Epidermal melanocyte (primary cell): ENCODE data around the gene SLC6A5.

Source experiments
- DNase-seq: peaks from one replicate; pipeline ENCODE4 v3.0.0; 2011; ENCODE audit warnings: low spot score; ENCODE audit not compliant: insufficient read length

The SLC6A5 gene

GRCh38 chr11:20596205-20597153 is 2.9 kb upstream of the SLC6A5 start:
- DNase-seq: no peak

- no peak for DNase-seq
These were observed 2.2 kb upstream of the SLC6A5 start for GRCh38 chr11:20597154-20597679.

GRCh38 chr11:20597680-20598484 is 1.5 kb upstream of the SLC6A5 start:
- no peak for DNase-seq

- DNase-seq: no peak
These were observed 916 bp upstream of the SLC6A5 start for GRCh38 chr11:20598492-20598891.

GRCh38 chr11:20600020-20600346 is 575 bp downstream of the SLC6A5 start:
- no peak for DNase-seq

GRCh38 chr11:20600551-20600950 is 1.1 kb downstream of the SLC6A5 start:
- no peak for DNase-seq

GRCh38 chr11:20601221-20601914 is 2.0 kb downstream of the SLC6A5 start:
- DNase-seq: no peak

GRCh38 chr11:20604295-20604803 is 4.9 kb downstream of the SLC6A5 start:
- DNase-seq: no peak

- no peak for DNase-seq
These were observed 5.6 kb downstream of the SLC6A5 start for GRCh38 chr11:20604864-20605601.

GRCh38 chr11:20605602-20606091 is 6.2 kb downstream of the SLC6A5 start:
- no peak for DNase-seq

GRCh38 chr11:20608934-20609333 is 9.5 kb downstream of the SLC6A5 start:
- DNase-seq: no peak

GRCh38 chr11:20609727-20610707 is 10.6 kb downstream of the SLC6A5 start:
- DNase-seq: peak; percentile 45

GRCh38 chr11:20610825-20611224 is 11.4 kb downstream of the SLC6A5 start:
- no peak for DNase-seq

GRCh38 chr11:20611445-20611844 is 12.0 kb downstream of the SLC6A5 start:
- DNase-seq: no peak

GRCh38 chr11:20611892-20612291 is 12.5 kb downstream of the SLC6A5 start:
- no peak for DNase-seq

- DNase-seq: no peak
These were observed 13.0 kb downstream of the SLC6A5 start for GRCh38 chr11:20612416-20612815.

- no peak for DNase-seq
These were observed 17.5 kb downstream of the SLC6A5 start for GRCh38 chr11:20616920-20617319.

GRCh38 chr11:20617346-20618005 is 18.1 kb downstream of the SLC6A5 start:
- DNase-seq: no peak

GRCh38 chr11:20618083-20618482 is 18.7 kb downstream of the SLC6A5 start:
- DNase-seq: no peak
